ENCODE results near the gene UGP2.

The UGP2 gene

DNA sequence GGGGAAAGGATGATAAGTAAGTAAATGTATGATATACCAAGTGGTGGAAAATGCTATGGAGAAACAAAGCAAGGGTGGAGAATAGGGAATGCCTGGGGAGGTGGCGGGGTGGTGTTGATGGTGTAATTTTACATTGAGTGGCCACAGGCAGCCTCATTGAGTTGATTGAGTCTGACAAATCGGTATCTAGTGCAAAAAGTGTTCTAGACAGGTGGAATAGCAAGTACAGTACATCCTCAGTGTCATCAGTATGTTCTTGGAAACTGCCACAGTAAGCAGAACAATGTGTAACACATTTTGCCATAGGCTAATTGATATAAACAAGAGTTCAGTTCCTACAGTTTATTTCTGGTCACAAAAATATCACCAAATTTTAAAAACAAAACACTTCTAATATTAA, 46.4 kb downstream of the UGP2 start:
- CTCF ChIA-PET, result interaction anchor here (0.7 to 0.9 kb wide), 5 partner anchors 9 to 288 kb away, joined by 3 to 14 read pairs (median 3); no protein-coding TSS in a partner anchor
- TF ChIP-seq ZNF121 (tag by site-specific recombination; IDR thresholded peaks at IDR 0.05), result no peak
- no peak for TF ChIP-seq ZNF211 (tag by site-specific recombination; IDR thresholded peaks at IDR 0.05; ENCODE audit: low read depth)
- no peak for TF ChIP-seq SP7 (tag by site-specific recombination; IDR thresholded peaks at IDR 0.05)
- no peak for TF ChIP-seq ZNF140 (tag by site-specific recombination; IDR thresholded peaks at IDR 0.05)
- no peak for TF ChIP-seq ZNF561 (tag by site-specific recombination; IDR thresholded peaks at IDR 0.05; ENCODE audit: borderline replicate concordance)
- no peak for TF ChIP-seq GLI4 (tag by site-specific recombination; IDR thresholded peaks at IDR 0.05)
- TF ChIP-seq HOXA7 (CRISPR knock-in tag; IDR thresholded peaks at IDR 0.05; ENCODE audit: borderline replicate concordance), result no peak
- no peak for TF ChIP-seq GFI1B (tag by site-specific recombination; IDR thresholded peaks at IDR 0.05)
- TF ChIP-seq ZNF501 (tag by site-specific recombination; IDR thresholded peaks at IDR 0.05), result no peak
- no peak for TF ChIP-seq ZNF555 (tag by site-specific recombination; conservative IDR thresholded peaks at IDR 0.05)
- TF ChIP-seq ZNF830 (tag by site-specific recombination; IDR thresholded peaks at IDR 0.05; ENCODE audit: low read depth), result no peak
- TF ChIP-seq ZNF621 (tag by site-specific recombination; IDR thresholded peaks at IDR 0.05), result no peak
- POLR2A ChIA-PET, result no interaction called here

DNA sequence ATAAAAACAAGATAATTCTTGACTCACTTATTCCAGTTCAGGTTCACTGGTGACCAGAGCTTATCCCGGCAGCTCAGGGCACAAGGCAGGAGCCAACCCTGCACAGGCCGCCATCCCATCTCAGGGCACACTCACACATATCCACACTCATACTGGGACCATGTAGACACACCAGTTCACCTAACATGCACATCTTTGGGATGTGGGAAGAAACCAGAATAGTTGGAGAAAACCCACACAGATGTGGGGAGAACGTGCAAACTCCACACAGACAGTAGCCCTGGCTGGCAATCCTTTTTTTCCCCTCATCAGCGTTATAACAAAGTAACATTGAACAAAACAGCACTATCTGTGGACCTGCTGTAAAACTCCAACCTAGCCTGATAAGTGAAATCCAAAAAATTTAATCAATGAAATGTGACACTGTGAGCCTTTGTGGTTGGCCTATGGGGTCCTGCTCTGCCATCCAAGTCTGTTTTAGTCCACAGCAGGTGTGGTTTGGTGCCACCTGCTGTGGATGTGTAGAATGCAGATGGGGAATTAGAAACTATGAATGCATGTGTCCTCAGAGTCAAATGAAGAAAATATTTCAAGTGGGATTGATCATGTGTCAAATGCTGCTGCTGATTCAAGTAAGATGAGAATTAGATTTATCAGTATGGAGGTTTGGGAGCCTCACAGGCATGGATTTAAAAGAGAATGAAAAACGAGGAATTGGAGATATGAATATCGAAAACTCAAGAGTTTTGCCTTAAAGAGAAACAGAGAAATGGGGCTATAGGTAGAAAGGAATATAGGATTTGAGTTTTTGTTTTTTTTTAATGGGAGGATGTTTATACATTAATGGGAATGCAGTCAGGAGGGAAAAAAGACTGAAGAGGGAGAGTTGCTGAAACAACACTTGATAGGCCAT, 47.0 kb downstream of the UGP2 start:
- Histone ChIP-seq H3K4me1 (ENCODE audit: control insufficient read depth, insufficient read depth, low read length) (no peaks in the 10 kb centered on the region), H3K4me3 (ENCODE audit: low read depth, low read length) (no peak overlapping the region), H3K27ac (ENCODE audit: extremely low read depth, low read depth, low read length) (no peak overlapping the region), H3K9me3 (ENCODE audit: control insufficient read depth, insufficient read depth, low read depth, low read length) (no peaks in the 10 kb centered on the region), H3K36me3 (ENCODE audit: control insufficient read depth in 2 of 2, insufficient read depth in 1 of 2, low read length in 2 of 2) (peaks cover 34 to 80% of the 10 kb centered on the region in 2 experiments)
- ChIA-PET POLR2A (no interaction called here), CTCF (interaction anchor here (0.7 to 1.8 kb wide), 9 partner anchors 8 to 579 kb away, joined by 3 to 14 read pairs (median 3); no protein-coding TSS in a partner anchor)
- TF ChIP-seq, protein P1, sequence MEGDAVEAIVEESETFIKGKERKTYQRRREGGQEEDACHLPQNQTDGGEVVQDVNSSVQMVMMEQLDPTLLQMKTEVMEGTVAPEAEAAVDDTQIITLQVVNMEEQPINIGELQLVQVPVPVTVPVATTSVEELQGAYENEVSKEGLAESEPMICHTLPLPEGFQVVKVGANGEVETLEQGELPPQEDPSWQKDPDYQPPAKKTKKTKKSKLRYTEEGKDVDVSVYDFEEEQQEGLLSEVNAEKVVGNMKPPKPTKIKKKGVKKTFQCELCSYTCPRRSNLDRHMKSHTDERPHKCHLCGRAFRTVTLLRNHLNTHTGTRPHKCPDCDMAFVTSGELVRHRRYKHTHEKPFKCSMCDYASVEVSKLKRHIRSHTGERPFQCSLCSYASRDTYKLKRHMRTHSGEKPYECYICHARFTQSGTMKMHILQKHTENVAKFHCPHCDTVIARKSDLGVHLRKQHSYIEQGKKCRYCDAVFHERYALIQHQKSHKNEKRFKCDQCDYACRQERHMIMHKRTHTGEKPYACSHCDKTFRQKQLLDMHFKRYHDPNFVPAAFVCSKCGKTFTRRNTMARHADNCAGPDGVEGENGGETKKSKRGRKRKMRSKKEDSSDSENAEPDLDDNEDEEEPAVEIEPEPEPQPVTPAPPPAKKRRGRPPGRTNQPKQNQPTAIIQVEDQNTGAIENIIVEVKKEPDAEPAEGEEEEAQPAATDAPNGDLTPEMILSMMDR (tag by site-specific recombination; IDR thresholded peaks at IDR 0.05), result peak; percentile 61; the same call in 1 of the 2 replicates
- TF ChIP-seq ZNF654 (tag by site-specific recombination; IDR thresholded peaks at IDR 0.05; ENCODE audit: low read depth) (peak; percentile 66), ZNF521 (tag by site-specific recombination; IDR thresholded peaks at IDR 0.05) (no peak), ZNF791 (tag by site-specific recombination; IDR thresholded peaks at IDR 0.05) (no peak), ZBTB17 (tag by site-specific recombination; IDR thresholded peaks at IDR 0.05) (peak; percentile 65), ZNF112 (tag by site-specific recombination; IDR thresholded peaks at IDR 0.05) (no peak), ZNF350 (tag by site-specific recombination; IDR thresholded peaks at IDR 0.05) (no peak)
- TF ChIP-seq, protein P2, sequence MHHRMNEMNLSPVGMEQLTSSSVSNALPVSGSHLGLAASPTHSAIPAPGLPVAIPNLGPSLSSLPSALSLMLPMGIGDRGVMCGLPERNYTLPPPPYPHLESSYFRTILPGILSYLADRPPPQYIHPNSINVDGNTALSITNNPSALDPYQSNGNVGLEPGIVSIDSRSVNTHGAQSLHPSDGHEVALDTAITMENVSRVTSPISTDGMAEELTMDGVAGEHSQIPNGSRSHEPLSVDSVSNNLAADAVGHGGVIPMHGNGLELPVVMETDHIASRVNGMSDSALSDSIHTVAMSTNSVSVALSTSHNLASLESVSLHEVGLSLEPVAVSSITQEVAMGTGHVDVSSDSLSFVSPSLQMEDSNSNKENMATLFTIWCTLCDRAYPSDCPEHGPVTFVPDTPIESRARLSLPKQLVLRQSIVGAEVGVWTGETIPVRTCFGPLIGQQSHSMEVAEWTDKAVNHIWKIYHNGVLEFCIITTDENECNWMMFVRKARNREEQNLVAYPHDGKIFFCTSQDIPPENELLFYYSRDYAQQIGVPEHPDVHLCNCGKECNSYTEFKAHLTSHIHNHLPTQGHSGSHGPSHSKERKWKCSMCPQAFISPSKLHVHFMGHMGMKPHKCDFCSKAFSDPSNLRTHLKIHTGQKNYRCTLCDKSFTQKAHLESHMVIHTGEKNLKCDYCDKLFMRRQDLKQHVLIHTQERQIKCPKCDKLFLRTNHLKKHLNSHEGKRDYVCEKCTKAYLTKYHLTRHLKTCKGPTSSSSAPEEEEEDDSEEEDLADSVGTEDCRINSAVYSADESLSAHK (tag by site-specific recombination; IDR thresholded peaks at IDR 0.05), result peak; percentile 86

More for the DNA sequence above, 46.4 kb downstream of the UGP2 start:
- peaks cover 34 to 80% of the 10 kb centered on the region in 2 experiments for H3K36me3 ChIP-seq (ENCODE audit: control insufficient read depth in 2 of 2, insufficient read depth in 1 of 2, low read length in 2 of 2)
- no peak overlapping the region for H3K4me3 ChIP-seq (ENCODE audit: low read depth, low read length)
- H3K9me3 ChIP-seq (ENCODE audit: control insufficient read depth, insufficient read depth, low read depth, low read length), result no peaks in the 10 kb centered on the region
- no peaks in the 10 kb centered on the region for H3K4me1 ChIP-seq (ENCODE audit: control insufficient read depth, insufficient read depth, low read length)
- H3K27ac ChIP-seq (ENCODE audit: extremely low read depth, low read depth, low read length), result no peak overlapping the region
